Measurements from ENCODE around the gene PGA4.
"Not testable (repeated sequence)": the region's sequence is repeated elsewhere in the genome, so short reads cannot be mapped to it uniquely, and the experiment has no call there.

The PGA4 gene

DNA sequence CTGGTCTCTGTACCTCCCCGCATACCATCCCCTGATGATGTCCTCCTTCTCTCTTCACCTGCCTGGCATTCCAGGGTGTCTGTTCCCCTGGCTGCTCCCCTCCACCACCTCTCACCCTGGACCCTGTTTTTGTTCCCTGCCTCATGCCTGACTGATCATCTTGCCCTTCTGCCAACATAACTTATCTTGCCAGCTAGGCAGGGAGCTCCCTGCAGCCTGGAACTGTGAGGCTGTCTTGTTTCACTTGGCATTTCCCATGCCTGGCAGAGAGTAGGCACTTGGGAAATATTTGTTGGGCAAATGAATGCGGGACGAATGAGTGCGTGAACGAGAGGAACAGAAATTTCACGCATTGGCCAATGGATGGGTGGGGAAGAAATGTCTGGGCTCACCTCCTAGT, 11.5 kb upstream of the PGA4 start:
- not testable (repeated sequence) for H3K9me3 ChIP-seq (ENCODE audit: insufficient read depth, low read depth, low read length); H3K9ac ChIP-seq (ENCODE audit: low read depth, low read length); H3K27ac ChIP-seq (ENCODE audit: low read length); H3K36me3 ChIP-seq (ENCODE audit: insufficient read depth, low read depth, low read length); H3K4me3 ChIP-seq (ENCODE audit: low read length); H3K4me1 ChIP-seq (ENCODE audit: insufficient read depth, low read length); H3K27me3 ChIP-seq (ENCODE audit: insufficient read depth, low read length)

DNA sequence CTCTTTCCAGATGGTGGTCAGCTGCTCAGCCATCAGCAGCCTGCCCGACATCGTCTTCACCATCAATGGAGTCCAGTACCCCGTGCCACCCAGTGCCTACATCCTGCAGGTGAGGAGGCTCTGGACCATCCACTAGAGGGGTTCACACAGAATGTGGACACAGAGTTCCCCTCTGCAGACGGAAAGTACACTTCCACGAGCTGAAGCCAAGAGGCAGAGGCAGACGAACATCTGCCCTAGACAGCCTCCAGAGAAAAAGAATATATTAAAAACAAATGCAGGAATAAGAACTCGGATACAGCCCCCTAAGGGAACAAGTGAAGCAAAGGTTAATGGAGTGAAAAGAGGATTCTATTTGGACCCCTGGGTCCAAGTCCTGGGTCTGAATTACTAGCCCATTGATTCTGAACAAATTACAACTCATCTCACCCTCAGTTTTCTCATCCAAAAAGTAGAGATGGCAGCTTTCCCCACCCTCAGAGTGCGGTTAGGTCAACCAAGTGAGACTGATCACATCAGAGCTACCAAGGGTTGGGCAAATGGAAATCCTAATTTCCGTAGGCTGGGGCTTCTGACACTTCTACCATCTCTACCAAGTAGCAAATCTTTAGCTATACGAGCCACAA, 10.7 kb upstream of the PGA4 start:
- H3K36me3 ChIP-seq (ENCODE audit: insufficient read depth, low read depth, low read length); H3K4me1 ChIP-seq (ENCODE audit: insufficient read depth, low read length); H3K9me3 ChIP-seq (ENCODE audit: insufficient read depth, low read depth, low read length); H3K27me3 ChIP-seq (ENCODE audit: insufficient read depth, low read length); H3K9ac ChIP-seq (ENCODE audit: low read depth, low read length); H3K27ac ChIP-seq (ENCODE audit: low read length); H3K4me3 ChIP-seq (ENCODE audit: low read length): not testable (repeated sequence)

DNA sequence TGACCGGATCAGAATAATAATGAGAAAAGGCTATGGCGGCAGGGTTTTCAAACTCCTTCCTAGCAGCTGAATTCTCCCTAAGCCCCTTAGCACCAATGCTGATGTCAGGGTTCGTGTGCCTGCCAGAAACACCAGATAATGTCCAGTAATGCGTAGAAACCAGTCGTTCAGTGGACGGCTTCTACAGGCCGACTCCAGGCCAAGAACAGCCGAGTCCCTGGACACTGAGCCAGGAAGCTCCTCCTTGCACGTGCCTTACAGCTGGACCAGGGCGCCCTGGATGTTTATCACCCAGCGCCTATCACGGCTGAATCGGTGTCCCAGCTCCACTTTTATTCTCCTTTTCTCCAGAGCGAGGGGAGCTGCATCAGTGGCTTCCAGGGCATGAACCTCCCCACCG, 9.9 kb upstream of the PGA4 start:
- not testable (repeated sequence) for H3K4me1 ChIP-seq (ENCODE audit: insufficient read depth, low read length); H3K4me3 ChIP-seq (ENCODE audit: low read length); H3K9ac ChIP-seq (ENCODE audit: low read depth, low read length); H3K9me3 ChIP-seq (ENCODE audit: insufficient read depth, low read depth, low read length); H3K27ac ChIP-seq (ENCODE audit: low read length); H3K27me3 ChIP-seq (ENCODE audit: insufficient read depth, low read length); H3K36me3 ChIP-seq (ENCODE audit: insufficient read depth, low read depth, low read length)

DNA sequence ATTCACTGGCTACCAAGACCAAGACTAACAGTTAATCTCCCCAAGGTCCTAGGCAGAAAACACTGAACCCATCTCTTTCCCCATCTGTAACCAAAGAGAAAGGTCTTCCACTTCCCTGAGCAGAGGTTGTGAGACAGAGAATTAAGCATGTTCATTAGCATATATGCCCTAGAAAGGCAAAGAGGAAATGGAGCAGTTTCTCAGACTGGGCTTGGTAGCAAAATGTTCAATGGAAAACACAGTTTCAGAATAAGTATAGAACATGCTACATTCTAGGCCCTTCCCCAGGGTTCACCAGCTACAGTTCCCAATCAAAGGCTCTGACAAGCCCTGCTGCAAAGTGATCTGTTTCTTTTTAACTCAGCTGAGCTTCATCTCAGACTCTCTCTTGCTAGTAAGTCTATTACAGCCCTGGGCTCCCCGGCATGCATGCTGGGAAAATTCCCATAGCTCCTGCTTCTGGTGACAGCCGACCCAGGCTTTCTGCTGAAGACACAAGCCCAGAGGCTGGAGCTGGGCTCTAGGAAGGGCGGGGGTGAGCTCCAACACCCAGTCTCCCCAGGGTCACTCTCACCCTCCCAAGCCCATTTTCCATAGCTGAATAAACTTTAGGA, 8.3 kb upstream of the PGA4 start:
- not testable (repeated sequence) for H3K36me3 ChIP-seq (ENCODE audit: insufficient read depth, low read depth, low read length); H3K4me1 ChIP-seq (ENCODE audit: insufficient read depth, low read length); H3K27me3 ChIP-seq (ENCODE audit: insufficient read depth, low read length); H3K9ac ChIP-seq (ENCODE audit: low read depth, low read length); H3K4me3 ChIP-seq (ENCODE audit: low read length); H3K27ac ChIP-seq (ENCODE audit: low read length); H3K9me3 ChIP-seq (ENCODE audit: insufficient read depth, low read depth, low read length)

DNA sequence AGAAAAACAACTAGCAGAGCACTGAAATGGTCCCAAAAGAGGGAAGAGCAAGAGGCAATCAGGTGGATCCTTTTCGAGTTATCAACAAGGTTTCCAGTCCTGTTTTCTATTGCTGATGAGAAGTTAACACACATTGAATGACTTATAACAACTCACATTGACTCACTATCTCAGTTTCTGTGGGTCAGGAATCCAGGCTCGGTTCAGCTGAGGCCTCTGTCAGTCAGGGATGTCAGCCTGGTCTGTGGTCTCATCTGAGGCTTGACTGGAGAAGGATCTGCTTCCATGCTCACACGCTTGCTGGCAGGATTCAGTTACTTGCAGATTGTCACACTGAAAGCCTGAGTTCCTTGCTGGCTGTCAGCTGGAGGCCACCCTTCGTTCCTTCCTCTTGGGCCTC, 3.8 kb upstream of the PGA4 start:
- H3K36me3 ChIP-seq (ENCODE audit: insufficient read depth, low read depth, low read length); H3K27ac ChIP-seq (ENCODE audit: low read length); H3K9ac ChIP-seq (ENCODE audit: low read depth, low read length); H3K9me3 ChIP-seq (ENCODE audit: insufficient read depth, low read depth, low read length); H3K4me1 ChIP-seq (ENCODE audit: insufficient read depth, low read length); H3K27me3 ChIP-seq (ENCODE audit: insufficient read depth, low read length); H3K4me3 ChIP-seq (ENCODE audit: low read length): not testable (repeated sequence)

DNA sequence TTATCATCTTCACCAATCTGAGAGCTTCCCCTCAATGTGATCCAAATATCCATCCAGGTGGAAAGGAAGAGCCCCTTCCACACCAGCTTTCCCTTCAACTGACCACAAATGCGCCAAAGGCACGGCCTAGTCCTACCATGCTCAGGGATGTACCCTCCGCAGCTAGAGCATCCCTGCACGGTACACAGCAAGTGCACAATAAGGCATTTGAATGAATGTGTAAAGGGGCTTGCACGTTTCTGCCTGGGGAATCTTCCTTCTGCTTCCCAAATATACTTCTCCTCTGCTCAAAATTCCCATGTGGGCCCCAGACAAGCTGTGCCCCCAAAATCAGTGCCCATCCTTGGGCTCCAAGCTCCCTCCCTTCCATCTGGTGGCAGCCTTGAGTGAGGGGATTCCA, 3.1 kb upstream of the PGA4 start:
- H3K4me1 ChIP-seq (ENCODE audit: insufficient read depth, low read length); H3K9me3 ChIP-seq (ENCODE audit: insufficient read depth, low read depth, low read length); H3K4me3 ChIP-seq (ENCODE audit: low read length); H3K36me3 ChIP-seq (ENCODE audit: insufficient read depth, low read depth, low read length); H3K27me3 ChIP-seq (ENCODE audit: insufficient read depth, low read length); H3K27ac ChIP-seq (ENCODE audit: low read length); H3K9ac ChIP-seq (ENCODE audit: low read depth, low read length): not testable (repeated sequence)

DNA sequence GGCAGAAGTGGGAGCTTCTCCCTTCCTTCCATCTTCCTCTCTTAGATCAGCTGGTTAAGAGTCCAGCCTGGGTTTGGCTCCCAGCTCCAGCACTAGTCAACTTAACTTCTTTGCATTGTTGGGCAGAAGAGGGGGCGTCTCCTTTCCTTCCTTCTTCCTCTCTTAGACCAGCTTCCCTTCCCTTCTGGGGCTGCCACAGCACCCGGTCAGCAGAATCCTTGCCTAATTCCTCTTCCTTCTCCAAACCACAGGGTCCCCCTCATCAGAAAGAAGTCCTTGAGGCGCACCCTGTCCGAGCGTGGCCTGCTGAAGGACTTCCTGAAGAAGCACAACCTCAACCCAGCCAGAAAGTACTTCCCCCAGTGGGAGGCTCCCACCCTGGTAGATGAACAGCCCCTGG, 545 bp downstream of the PGA4 start:
- H3K36me3 ChIP-seq (ENCODE audit: insufficient read depth, low read depth, low read length); H3K9me3 ChIP-seq (ENCODE audit: insufficient read depth, low read depth, low read length): not testable (repeated sequence)

DNA sequence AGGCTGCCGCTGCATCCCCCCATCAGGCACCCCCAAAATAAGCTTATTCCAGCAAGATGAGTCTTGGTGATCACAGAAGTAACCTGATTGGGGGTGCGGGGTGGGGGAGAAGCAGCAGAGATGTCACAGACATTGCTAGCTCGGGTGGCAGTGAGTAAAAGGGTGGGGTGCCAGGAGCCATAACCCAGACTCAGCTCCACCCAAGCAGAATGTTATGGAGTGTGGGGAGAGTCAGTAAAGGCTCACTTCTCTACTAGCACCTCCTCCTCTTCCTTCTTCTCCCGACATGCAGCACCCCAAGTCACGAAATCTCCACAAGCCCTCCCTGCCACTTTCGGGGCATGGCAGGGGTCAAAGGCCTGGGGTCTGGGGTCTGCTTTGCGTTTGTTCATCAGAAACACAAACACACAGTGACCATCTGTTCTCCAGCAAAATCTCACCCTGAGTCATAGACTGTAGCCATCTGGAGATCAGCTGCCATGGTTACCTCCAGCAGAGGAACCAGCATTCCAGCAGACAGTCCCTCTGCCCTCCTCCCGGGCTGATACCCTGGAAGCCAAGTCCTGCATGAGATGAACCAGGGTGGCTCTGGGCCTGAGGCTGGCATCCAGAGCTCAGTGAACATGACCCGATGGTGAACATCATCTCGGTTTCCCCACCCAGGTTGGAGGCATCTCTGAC, 4.5 kb downstream of the PGA4 start:
- not testable (repeated sequence) for H3K4me1 ChIP-seq (ENCODE audit: insufficient read depth, low read length); H3K9ac ChIP-seq (ENCODE audit: low read depth, low read length); H3K4me3 ChIP-seq (ENCODE audit: low read length); H3K36me3 ChIP-seq (ENCODE audit: insufficient read depth, low read depth, low read length); H3K27me3 ChIP-seq (ENCODE audit: insufficient read depth, low read length); H3K9me3 ChIP-seq (ENCODE audit: insufficient read depth, low read depth, low read length); H3K27ac ChIP-seq (ENCODE audit: low read length)

More for the DNA sequence above, 545 bp downstream of the PGA4 start:
- H3K27ac ChIP-seq (ENCODE audit: low read length); H3K4me3 ChIP-seq (ENCODE audit: low read length); H3K27me3 ChIP-seq (ENCODE audit: insufficient read depth, low read length); H3K4me1 ChIP-seq (ENCODE audit: insufficient read depth, low read length); H3K9ac ChIP-seq (ENCODE audit: low read depth, low read length): not testable (repeated sequence)

DNA sequence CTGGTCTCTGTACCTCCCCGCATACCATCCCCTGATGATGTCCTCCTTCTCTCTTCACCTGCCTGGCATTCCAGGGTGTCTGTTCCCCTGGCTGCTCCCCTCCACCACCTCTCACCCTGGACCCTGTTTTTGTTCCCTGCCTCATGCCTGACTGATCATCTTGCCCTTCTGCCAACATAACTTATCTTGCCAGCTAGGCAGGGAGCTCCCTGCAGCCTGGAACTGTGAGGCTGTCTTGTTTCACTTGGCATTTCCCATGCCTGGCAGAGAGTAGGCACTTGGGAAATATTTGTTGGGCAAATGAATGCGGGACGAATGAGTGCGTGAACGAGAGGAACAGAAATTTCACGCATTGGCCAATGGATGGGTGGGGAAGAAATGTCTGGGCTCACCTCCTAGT, 7.3 kb downstream of the PGA4 start:
- H3K27me3 ChIP-seq (ENCODE audit: insufficient read depth, low read length); H3K4me3 ChIP-seq (ENCODE audit: low read length); H3K9ac ChIP-seq (ENCODE audit: low read depth, low read length); H3K36me3 ChIP-seq (ENCODE audit: insufficient read depth, low read depth, low read length); H3K27ac ChIP-seq (ENCODE audit: low read length); H3K9me3 ChIP-seq (ENCODE audit: insufficient read depth, low read depth, low read length); H3K4me1 ChIP-seq (ENCODE audit: insufficient read depth, low read length): not testable (repeated sequence)

DNA sequence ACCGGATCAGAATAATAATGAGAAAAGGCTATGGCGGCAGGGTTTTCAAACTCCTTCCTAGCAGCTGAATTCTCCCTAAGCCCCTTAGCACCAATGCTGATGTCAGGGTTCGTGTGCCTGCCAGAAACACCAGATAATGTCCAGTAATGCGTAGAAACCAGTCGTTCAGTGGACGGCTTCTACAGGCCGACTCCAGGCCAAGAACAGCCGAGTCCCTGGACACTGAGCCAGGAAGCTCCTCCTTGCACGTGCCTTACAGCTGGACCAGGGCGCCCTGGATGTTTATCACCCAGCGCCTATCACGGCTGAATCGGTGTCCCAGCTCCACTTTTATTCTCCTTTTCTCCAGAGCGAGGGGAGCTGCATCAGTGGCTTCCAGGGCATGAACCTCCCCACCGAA, 8.9 kb downstream of the PGA4 start:
- H3K9ac ChIP-seq (ENCODE audit: low read depth, low read length); H3K27me3 ChIP-seq (ENCODE audit: insufficient read depth, low read length); H3K27ac ChIP-seq (ENCODE audit: low read length); H3K4me1 ChIP-seq (ENCODE audit: insufficient read depth, low read length); H3K36me3 ChIP-seq (ENCODE audit: insufficient read depth, low read depth, low read length); H3K4me3 ChIP-seq (ENCODE audit: low read length); H3K9me3 ChIP-seq (ENCODE audit: insufficient read depth, low read depth, low read length): not testable (repeated sequence)

DNA sequence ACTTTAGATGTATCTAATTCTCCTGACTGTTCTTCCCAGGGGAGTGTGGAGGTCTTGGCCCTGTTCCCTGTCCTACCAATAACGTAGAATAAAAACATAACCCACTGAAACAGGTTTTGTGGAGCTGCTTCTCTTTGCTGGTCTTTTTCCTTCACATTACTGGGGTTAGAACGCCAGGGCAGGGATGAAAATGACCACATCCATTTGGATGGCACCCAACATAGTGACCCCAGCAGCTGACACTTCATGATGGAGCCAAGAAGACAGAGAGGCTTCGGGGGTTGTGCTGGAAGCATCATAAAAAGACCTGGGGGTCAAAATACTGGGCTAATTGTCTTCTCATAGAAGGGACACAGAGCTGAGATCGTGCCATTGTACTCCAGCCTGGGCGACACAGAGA, 9.4 kb downstream of the PGA4 start:
- H3K9ac ChIP-seq (ENCODE audit: low read depth, low read length); H3K27ac ChIP-seq (ENCODE audit: low read length); H3K4me3 ChIP-seq (ENCODE audit: low read length); H3K4me1 ChIP-seq (ENCODE audit: insufficient read depth, low read length); H3K36me3 ChIP-seq (ENCODE audit: insufficient read depth, low read depth, low read length); H3K9me3 ChIP-seq (ENCODE audit: insufficient read depth, low read depth, low read length); H3K27me3 ChIP-seq (ENCODE audit: insufficient read depth, low read length): not testable (repeated sequence)

DNA sequence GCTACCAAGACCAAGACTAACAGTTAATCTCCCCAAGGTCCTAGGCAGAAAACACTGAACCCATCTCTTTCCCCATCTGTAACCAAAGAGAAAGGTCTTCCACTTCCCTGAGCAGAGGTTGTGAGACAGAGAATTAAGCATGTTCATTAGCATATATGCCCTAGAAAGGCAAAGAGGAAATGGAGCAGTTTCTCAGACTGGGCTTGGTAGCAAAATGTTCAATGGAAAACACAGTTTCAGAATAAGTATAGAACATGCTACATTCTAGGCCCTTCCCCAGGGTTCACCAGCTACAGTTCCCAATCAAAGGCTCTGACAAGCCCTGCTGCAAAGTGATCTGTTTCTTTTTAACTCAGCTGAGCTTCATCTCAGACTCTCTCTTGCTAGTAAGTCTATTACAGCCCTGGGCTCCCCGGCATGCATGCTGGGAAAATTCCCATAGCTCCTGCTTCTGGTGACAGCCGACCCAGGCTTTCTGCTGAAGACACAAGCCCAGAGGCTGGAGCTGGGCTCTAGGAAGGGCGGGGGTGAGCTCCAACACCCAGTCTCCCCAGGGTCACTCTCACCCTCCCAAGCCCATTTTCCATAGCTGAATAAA, 10.5 kb downstream of the PGA4 start:
- not testable (repeated sequence) for H3K4me1 ChIP-seq (ENCODE audit: insufficient read depth, low read length); H3K9ac ChIP-seq (ENCODE audit: low read depth, low read length); H3K27me3 ChIP-seq (ENCODE audit: insufficient read depth, low read length); H3K4me3 ChIP-seq (ENCODE audit: low read length); H3K9me3 ChIP-seq (ENCODE audit: insufficient read depth, low read depth, low read length); H3K36me3 ChIP-seq (ENCODE audit: insufficient read depth, low read depth, low read length); H3K27ac ChIP-seq (ENCODE audit: low read length)

All from iPS-20b (cell line).